ENCODE measurements around the gene CEPT1.

The CEPT1 gene

GRCh38 chr1:111145963-111146768 is 6.1 kb downstream of the CEPT1 start:
- no peak for DNase-seq (ENCODE audit: low read depth in 2 of 2)

- DNase-seq (ENCODE audit: low read depth in 2 of 2), result no peak
Observed at GRCh38 chr1:111147948-111148347, 7.9 kb downstream of the CEPT1 start.

GRCh38 chr1:111148376-111148881 is 8.4 kb downstream of the CEPT1 start:
- DNase-seq (ENCODE audit: low read depth in 2 of 2), result no peak

- DNase-seq (ENCODE audit: low read depth in 2 of 2), result no peak
Observed at GRCh38 chr1:111151838-111152237, 11.8 kb downstream of the CEPT1 start.

- DNase-seq (ENCODE audit: low read depth in 2 of 2), result no peak
Observed at GRCh38 chr1:111154021-111154999, 14.3 kb downstream of the CEPT1 start.

- no peak for DNase-seq (ENCODE audit: low read depth in 2 of 2)
Observed at GRCh38 chr1:111157431-111157830, 17.4 kb downstream of the CEPT1 start.

DNA sequence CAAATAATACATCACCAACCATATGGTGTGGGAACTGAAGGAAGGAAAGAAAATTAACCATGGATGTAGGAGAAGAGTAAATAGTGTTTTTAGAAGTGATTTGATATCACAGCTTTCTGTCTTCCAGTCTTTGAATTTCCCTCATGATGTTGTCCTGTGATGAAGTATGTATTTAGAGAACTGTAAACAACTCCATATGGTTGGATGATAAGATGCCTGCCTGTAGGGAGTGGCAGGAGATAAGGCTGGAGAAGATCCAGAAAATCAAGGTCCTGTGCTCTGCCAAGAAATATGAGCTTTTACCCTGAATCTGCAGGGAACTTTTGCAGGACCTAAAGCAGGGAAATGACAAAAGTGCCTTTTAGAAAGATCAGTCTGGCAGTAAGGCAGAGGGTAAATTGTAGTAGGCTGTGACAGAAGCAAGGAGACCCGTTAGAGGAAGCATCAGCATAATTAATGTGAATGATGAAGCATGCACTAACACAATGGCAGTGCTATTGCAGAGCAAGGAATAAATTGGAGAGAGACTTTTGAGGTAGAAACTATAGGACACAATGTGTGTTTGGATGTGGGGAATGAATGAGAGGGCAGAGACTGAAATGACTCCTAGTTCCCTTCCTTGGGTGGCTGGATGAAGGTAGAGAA is 21.9 kb downstream of the CEPT1 start:
- no peak for DNase-seq (ENCODE audit: low read depth in 2 of 2)

GRCh38 chr1:111162488-111162880 is 22.5 kb downstream of the CEPT1 start:
- no peak for DNase-seq (ENCODE audit: low read depth in 2 of 2)

GRCh38 chr1:111163363-111163762 is 23.3 kb downstream of the CEPT1 start:
- DNase-seq (ENCODE audit: low read depth in 2 of 2), result no peak

DNA sequence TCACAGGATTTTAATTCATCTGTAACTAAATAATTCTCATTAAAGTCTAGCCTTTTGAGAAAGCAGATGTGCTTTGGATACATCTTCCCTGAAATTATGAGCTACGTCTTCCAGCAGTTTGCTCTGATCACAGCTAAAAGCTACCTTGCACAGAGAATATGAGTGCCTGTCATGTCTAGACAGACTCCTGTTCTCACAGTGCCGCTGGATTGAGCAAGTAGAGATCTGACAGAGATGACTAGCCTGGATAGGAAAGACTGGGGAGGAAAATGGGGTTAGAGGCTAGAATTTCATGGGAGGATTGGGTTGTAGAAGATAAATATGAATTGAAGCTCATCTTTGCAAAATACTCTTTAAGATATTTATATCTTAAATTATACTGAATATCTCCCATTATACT is 24.1 kb downstream of the CEPT1 start:
- no peak for DNase-seq (ENCODE audit: low read depth in 2 of 2)

- no peak for DNase-seq (ENCODE audit: low read depth in 2 of 2)
Observed at GRCh38 chr1:111172463-111172862, 32.4 kb downstream of the CEPT1 start.

GRCh38 chr1:111174070-111174469 is 34.0 kb downstream of the CEPT1 start:
- DNase-seq (ENCODE audit: low read depth in 2 of 2), result no peak

DNA sequence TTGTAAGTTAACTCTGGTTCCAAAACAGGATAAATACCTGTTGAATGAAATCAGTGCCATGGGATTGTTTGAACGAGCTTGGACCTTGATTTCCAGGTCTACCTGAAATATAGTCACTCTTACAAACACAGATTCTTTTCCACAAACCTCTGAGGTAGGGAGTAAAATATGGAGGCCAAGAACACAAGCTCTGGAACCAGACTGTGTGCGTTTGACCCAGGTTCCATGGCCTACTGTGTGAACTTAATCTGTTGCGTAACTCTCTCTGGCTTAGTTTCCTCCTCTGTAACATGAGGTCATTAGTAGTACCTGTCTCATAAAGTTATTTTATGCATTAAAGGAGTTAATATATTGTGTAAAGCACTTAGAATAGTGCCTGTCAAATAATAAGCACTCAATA is 35.3 kb downstream of the CEPT1 start:
- DNase-seq (ENCODE audit: low read depth in 2 of 2), result no peak

DNA sequence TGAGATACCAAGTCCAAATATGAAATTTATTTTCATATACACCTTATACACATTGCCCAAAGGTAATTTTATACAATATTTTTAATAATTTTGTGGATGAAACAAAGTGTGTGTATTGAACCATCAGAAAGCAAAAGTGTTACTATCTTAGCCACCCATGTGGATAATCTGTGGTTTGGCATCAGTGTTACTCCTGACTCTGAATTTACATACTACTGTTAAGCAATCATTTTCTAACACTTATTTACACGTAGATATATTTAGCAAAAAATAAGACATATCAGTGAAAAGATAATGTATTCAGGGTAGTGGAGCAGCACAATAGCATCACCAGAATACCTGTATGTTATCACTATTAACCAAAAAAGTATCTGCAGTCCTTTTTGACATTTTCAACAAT is 36.7 kb downstream of the CEPT1 start:
- no peak for DNase-seq (ENCODE audit: low read depth in 2 of 2)

- no peak for DNase-seq (ENCODE audit: low read depth in 2 of 2)
Observed at GRCh38 chr1:111179968-111180533, 40.0 kb downstream of the CEPT1 start.

GRCh38 chr1:111182052-111182451 is 42.0 kb downstream of the CEPT1 start:
- no peak for DNase-seq (ENCODE audit: low read depth in 2 of 2)

GRCh38 chr1:111183308-111184069 is 43.5 kb downstream of the CEPT1 start:
- DNase-seq (ENCODE audit: low read depth in 2 of 2), result no peak

DNA sequence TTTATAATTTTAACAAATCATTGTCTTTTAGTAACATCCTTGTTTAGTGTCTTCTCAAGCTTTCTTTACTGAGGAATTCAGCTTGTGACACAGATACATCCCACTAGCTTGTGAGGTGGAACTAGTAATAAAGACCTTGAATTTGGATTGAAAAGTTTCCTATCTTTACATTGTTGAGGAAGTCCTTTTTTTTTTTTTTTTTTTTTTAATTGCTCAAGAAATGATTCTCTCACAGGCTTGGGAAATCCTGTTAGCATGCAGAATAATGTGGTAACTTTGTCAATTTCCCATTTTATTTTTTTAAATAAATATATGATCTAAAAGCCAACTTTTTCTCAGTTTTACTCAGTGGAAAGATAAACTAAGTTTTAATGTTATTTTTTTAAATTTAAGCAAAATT is 44.6 kb downstream of the CEPT1 start:
- no peak for DNase-seq (ENCODE audit: low read depth in 2 of 2)

GRCh38 chr1:111190931-111191451 is 51.0 kb downstream of the CEPT1 start:
- no peak for DNase-seq (ENCODE audit: low read depth in 2 of 2)

DNA sequence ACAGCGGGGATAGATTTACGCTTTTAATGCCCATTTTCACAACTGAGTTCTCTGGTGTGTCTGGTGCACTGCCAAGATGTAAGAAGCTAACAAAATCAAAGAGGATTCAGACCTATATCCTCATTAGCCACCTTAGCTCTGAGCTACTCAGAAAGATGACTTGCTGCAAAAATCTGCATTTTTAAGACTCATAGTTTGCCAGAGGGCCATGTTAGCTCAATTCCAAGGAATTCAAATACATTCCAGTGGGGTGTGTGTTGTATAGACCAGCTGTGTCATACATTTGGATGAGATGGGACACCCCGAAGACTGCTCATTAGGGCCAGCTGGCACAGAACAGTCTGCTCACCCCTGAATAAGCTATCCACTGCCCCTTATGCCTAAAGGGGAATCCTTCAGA is 51.5 kb downstream of the CEPT1 start:
- DNase-seq (ENCODE audit: low read depth in 2 of 2), result no peak

DNA sequence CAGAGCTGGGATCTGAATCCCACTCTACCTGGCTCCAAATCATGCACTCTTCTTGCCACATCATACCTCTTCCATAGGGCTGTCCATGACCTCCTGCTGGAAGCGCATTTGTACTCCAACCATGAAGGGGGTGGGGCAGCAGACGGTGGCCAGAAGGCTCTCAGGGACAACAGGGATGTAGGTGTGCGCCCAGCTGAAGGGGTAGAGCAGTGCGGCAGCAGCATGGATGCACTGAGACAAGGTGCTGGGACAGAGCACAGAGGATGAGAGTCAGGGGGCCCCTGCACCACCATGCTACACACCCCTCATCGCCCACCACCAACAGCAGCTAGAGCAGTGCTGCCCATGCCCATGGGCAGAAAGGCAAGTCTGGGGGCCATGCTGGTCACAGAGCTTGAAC is 52.1 kb downstream of the CEPT1 start:
- no peak for DNase-seq (ENCODE audit: low read depth in 2 of 2)
